ENCODE results near the gene NECTIN4. TPM values are rescaled to one million over a fixed set of nuclear protein-coding genes. Genes with fewer than 3 reads are reported as not detected.

NECTIN4 gene
- total and polyA plus RNA-seq, 2 of the 13 experiments (the other 11 are each of a cell fraction or from before 2014, with no cell fraction given): 5.9 to 12.4 TPM

- 0 out of 2 replicates have a peak, but pooled peaks have one; percentile 29 for TF ChIP-seq DMAP1 (CRISPR knock-in tag; IDR thresholded peaks at IDR 0.05)
- no peak for TF ChIP-seq KLF9 (CRISPR knock-in tag; IDR thresholded peaks at IDR 0.05; ENCODE audit: low read depth)
- TF ChIP-seq HNRNPH1 (optimal IDR thresholded peaks at IDR 0.05; ENCODE audit: low read depth, low read length): no peak
- no peak for TF ChIP-seq DZIP1 (CRISPR knock-in tag; IDR thresholded peaks at IDR 0.05)
- TF ChIP-seq SP5 (CRISPR knock-in tag; IDR thresholded peaks at IDR 0.05; ENCODE audit: borderline replicate concordance, low read depth): no peak
- TF ChIP-seq, protein P1, sequence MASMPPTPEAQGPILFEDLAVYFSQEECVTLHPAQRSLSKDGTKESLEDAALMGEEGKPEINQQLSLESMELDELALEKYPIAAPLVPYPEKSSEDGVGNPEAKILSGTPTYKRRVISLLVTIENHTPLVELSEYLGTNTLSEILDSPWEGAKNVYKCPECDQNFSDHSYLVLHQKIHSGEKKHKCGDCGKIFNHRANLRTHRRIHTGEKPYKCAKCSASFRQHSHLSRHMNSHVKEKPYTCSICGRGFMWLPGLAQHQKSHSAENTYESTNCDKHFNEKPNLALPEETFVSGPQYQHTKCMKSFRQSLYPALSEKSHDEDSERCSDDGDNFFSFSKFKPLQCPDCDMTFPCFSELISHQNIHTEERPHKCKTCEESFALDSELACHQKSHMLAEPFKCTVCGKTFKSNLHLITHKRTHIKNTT (CRISPR knock-in tag; IDR thresholded peaks at IDR 0.05): no peak
- TF ChIP-seq, protein P2, sequence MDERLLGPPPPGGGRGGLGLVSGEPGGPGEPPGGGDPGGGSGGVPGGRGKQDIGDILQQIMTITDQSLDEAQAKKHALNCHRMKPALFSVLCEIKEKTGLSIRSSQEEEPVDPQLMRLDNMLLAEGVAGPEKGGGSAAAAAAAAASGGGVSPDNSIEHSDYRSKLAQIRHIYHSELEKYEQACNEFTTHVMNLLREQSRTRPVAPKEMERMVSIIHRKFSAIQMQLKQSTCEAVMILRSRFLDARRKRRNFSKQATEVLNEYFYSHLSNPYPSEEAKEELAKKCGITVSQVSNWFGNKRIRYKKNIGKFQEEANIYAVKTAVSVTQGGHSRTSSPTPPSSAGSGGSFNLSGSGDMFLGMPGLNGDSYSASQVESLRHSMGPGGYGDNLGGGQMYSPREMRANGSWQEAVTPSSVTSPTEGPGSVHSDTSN (CRISPR knock-in tag; IDR thresholded peaks at IDR 0.05): no peak
- no peak for TF ChIP-seq FIP1L1 (IDR thresholded peaks at IDR 0.05; ENCODE audit: borderline replicate concordance, insufficient read depth, low read depth, low read length)
- no peak for TF ChIP-seq ZFP37 (CRISPR knock-in tag; IDR thresholded peaks at IDR 0.05; ENCODE audit: borderline replicate concordance)
- TF ChIP-seq LCORL (IDR thresholded peaks at IDR 0.05): no peak
- no peak for TF ChIP-seq LCORL (CRISPR knock-in tag; IDR thresholded peaks at IDR 0.05)
- 0 out of 2 replicates have a peak, but pooled peaks have one; percentile 70 for TF ChIP-seq ZNF556 (CRISPR knock-in tag; IDR thresholded peaks at IDR 0.05; ENCODE audit: borderline replicate concordance)
- TF ChIP-seq MYC (CRISPR knock-in tag; IDR thresholded peaks at IDR 0.05; ENCODE audit: borderline replicate concordance): peak; percentile 85
- peak; percentile 23; the same call in 1 of the 2 replicates for TF ChIP-seq PHF8 (CRISPR knock-in tag; IDR thresholded peaks at IDR 0.05)
- no peak for TF ChIP-seq ZBTB21 (CRISPR knock-in tag; IDR thresholded peaks at IDR 0.05)
- no peak for TF ChIP-seq ZNF44 (CRISPR knock-in tag; IDR thresholded peaks at IDR 0.05)
- TF ChIP-seq ZSCAN29 (CRISPR knock-in tag; conservative IDR thresholded peaks at IDR 0.05): no peak
- peak; percentile 88 for TF ChIP-seq ZNF263 (CRISPR knock-in tag; IDR thresholded peaks at IDR 0.05)
- TF ChIP-seq ZNF646 (CRISPR knock-in tag; IDR thresholded peaks at IDR 0.05): peak; percentile 75
- TF ChIP-seq KDM2A (CRISPR knock-in tag; IDR thresholded peaks at IDR 0.05; ENCODE audit: borderline replicate concordance, low read depth): 0 out of 2 replicates have a peak, but pooled peaks have one; percentile 22
Observed at GRCh38 chr1:161073474-161074121, 15.8 kb downstream of the NECTIN4 start (continued).

All from HepG2 (cell line).